HG03378 (cell line): ENCODE data around the gene ZSWIM9.
A peak's percentile ranks its signal among the peaks of the same experiment; 100 is the strongest.

Experiments
- ATAC-seq: cut with Tn5 transposase; IDR thresholded peaks from one replicate; pipeline ENCODE4 v1.9.1; 2021; ENCODE audit warnings: mild to moderate bottlenecking, moderate library complexity; ENCODE audit not compliant: unreplicated experiment

Gene ZSWIM9

DNA sequence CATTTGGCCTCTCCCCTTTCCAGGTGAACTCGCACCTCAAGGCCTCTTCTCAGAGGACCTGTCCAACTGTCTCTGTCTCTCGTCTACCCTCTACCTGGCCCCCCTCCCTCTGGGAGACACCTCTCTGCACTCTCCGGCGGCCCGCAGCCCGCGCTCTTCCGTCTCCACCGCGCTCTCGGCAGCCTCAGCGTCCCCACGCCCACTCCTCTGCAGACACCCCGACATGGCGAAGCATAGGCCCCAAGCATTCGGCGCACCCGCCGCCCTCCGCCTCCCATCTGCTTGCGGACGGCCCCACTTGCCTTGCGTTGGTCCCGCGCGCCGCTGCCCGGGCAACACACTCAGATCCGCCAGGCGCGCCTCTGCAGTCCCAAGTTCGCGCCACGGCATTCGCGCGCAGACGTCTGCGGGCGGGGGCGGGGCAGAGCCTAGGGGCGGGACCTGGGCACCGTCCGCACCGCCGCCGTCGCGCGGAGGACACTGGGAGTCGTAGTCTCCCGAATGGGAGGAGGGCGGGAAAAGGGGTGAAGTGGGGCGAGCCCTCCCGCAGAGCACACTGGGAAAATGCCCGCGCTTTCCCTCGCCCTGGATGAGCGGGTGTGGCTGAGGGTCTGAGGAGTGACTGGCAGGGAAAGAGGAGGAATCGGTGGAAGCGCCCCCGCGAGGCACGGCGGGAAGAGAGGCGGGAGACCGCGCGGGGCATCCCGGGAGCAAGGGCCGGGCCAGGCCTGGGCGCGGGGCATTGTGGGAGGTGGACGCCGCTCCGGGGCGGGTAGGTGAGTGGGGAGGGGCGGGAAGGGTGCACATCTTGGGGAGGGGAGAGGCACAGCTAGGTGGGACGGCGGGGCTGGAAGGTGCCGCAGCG is at the start of gene ZSWIM9, which contains the start of gene LIG1:
Gene ZSWIM9, plus strand, starts transcription at position 742 of the 865 bp plus-strand sequence. CDS start 1,123 bp downstream, outside the sequence.
Gene LIG1, minus strand, starts transcription at position 406 of the 865 bp plus-strand sequence. CDS start 4,778 bp downstream, outside the sequence.
- peak; percentile 65 for ATAC-seq

DNA sequence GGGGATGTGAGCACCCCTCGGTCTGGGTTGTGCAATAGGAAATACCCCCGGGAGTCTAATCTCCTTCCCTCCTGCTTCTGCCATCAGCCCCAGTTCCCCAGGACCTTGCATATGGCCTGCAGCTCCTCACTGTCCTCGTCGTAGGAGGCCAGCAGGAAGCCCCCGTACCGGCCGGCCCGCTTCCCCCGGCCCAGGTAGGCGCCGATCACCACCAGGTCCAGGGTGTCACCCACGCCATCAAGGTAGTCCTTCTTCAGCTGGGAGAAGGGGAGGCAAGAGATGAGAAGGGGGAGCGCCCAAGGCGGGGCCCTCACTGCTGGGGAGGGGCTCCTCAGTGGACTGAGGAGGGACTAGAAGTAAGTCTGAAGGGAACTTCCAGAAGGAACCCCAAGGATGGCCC is 49.4 kb upstream of the ZSWIM9 start:
- no peak for ATAC-seq

DNA sequence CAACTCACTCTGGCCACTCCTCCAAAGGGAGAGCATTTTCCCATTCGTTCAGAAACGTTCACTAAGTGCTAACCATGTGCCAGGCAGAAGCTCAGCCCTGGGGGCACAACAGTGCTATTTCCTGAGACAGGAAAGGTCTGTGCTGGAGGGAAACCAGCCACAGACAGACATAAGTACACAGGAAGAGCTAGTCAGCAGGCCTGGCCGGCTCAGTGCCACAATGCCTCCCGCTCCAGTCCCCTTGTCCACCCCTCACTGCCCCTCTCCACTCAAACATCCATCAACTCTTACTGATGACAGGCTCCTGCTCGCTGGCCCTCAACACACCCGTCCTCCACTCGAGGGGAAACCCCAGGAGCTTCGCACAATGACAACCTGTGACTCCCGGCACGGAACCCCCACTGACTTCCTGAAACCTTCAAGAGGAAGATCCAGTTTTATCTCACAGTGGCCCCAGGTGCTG is 48.5 kb upstream of the ZSWIM9 start:
- ATAC-seq: no peak

DNA sequence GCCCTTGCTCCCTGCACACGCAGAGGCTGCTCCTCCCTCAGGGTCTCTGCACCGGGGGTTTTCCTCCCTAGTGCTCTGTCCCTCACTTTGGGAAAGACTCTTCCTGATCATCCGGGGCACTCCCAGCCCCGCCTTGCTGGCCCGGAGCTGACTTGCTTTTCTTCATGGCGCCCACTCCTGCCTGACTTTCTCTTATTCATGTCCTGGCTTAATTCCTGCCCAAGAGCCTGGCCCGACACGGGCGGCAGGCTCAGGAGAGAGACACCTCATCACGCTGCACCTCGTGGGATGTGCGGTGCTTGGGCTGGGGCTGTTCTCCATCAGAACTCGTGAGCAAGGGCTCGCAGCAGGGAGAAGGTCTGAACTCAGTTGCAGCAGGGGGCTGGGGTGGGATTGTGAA is 48.1 kb upstream of the ZSWIM9 start:
- no peak for ATAC-seq

DNA sequence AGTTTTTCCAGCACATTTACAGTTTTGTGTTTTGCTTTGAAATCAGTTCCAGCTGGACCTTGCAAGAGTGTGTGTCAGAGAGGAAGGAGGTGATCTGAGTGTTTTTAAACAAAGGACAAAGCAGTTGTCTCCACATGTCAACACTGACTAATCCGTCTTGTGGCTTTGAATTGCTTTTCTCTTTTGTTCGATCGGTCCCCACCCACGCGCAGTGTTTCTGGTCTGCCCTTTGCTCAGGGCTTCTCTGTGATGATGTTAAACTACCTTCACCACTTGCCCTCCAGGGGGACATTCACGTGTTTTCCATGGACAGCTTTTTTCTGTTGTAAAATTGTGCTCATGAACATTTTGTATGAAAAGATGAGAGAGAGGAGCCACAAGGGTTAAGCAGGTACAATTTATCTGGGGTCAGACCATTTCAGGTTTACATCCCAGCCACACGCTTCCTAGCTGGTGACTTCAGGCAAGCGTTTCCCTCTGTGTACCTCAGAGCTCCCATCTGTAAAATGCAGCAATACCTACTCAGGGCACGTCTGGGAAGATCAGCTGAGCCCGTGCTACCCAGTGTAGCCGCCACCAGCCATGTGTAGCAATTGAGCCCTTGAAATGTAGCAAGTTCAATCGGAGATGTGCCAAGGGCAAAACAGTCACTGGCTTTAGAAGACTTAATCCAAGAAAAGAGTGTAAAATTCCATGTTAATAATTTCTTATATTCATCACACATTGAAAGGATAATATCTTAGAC is 46.4 kb upstream of the ZSWIM9 start:
- no peak for ATAC-seq

DNA sequence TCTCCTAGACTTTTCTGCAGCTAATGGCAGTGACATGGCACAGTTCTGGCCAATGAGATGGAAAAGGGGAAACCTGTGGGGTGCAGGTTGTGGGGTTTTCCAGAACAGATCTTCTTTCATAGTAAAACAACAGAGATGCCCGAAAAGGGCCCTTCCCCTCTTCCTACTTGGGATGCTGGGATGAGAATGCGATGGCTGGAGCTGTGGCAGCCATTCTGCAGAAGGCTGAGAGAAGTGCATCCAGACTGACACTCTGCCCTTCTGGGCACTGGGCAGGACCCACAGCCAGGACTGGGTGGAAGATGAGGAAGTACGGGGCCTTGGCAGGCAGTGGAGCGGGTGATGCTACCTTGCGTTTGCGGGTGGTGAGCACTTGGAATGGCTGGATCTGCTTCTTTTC is 42.9 kb upstream of the ZSWIM9 start:
- ATAC-seq: no peak

DNA sequence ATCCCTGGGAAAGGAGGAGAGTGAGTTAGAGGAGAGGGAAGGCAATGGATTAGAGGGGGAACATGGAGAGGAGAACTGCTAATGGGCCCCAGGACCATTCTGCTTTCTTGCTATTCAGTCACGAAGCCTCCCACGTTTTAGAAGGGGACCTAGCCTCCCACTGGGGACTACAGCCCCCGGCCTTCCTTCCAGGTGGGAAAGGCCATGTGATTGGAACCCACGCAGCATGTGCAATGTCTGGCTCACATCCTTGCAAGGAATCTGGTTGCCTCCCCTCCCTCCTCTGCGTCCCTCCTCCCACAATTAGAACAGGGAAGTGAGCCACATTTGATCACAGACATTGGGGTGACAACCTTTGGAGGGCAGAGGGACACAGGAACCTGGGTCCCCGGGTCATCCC is 37.4 kb upstream of the ZSWIM9 start:
- no peak for ATAC-seq

DNA sequence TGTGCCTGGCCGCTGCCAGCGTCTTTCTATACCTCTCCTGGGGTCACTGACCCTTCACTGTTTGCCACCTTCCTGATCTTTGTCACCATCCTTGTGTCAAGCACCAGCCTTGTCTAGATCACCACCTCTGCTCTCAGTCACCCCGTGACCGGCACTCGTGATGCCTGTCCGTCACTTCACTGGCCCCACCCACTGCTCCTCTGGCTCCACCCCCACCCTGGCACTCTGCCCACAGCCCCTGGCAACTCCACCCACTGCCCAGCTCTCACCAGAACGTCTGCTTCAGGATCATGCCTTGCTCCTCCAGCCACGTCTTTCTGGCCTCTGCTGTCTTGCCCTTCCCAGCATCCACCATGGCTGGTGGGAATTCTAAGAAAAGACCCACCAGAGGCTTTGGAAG is 35.1 kb upstream of the ZSWIM9 start:
- ATAC-seq: no peak

DNA sequence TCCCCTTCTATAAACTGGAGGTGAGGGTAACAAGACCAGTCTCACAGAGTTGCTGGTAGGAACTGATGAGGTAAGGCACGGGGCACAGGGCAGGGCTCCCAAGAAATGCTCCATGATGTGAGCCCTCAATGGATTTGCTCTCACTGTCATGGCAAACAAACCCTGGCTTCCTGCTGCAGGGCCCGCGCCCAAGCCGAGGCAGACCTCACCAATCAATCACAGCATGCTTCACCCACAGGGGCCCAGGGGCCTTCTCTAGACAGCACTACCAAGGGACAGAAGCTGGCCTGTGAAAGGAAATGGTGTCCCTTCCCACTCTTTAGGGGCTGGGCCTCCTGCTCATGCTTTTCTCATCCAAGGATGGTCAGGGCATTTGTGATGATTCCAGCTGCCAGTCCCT is 33.9 kb upstream of the ZSWIM9 start:
- no peak for ATAC-seq

DNA sequence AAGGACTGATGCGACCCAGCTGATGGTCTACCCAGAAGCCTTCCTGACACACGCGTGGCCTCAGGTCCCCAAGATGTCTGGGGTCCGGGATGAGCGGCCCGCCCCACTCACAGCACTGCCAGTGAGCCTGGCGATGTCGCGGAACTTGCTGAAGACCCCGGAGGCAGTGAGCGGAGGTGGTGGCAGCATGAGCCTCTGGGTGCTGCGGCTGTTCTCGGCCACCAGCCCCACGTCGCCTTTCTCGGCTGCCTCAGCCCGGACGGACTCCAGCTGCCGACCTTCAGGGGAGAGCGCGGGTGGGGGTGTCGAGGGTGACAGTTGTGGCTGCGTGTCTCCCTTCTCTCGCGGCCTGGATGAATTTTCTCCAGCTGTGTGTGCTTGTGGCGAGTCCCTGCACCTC is 33.1 kb upstream of the ZSWIM9 start:
- no peak for ATAC-seq

DNA sequence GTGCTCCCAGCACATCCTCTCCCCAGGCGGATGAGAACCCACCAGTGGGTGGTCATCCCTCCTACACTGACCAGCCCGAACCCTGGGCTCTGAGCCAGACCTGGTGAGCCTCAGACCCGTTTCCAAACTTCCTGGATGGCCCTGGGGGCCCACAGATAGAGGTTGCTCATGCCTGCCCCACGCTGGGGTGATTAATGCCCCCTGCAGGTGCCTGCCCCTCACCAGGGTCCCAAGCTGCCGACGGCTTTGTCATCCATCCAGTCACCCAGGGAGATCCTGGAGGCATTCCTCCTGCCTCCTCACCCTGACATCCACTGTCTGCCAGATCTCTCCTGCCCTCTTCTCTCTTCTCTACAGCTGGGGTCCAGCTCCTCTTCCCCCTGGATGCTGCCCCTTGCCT is 31.4 kb upstream of the ZSWIM9 start:
- no peak for ATAC-seq

DNA sequence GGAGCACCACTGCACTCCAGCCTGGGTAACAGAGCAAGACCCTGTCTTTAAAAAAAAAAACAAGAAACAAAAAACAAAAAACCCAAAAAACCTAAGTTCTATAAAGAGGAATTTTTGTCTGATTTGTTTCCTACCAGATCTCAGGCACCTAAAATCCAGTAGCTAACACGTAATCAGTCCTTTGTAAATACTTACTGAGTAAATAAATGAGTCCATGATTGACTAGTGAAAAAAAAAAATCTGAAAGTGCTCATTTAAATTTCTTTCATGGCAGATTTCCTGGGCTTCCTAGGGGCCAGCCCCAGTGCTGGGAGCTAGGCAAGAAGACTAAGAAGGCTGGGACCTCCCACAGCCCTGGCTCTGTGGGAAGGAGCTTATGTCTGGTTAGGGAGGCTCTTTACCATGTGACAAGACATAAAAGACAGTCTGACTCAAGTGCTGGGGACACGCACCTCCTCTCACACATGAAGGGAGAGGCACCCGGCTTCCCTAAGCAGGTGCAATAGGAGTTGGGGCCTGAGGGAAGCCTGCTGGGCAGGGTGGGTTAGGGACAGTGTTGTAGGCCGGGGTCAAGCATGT is 22.8 kb upstream of the ZSWIM9 start:
- ATAC-seq: no peak

DNA sequence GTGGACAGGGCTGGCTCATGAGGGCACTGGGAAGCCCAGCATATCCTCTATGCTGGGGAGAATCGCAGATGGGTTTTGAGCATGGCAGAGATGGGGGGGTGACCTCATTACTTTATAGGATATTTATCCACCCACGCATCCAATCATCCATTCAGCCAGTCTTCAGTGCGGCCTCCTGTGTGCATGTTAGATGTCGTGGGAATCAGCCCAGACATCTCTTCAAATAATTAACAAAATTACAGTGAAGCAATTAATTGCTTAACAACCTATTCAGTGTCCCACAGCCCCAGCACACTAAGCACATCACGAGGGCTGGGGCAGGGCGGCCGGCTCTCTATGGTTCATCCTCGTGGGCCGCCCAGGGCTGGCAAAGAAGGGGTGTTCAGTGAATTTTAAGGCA is 21.9 kb upstream of the ZSWIM9 start:
- no peak for ATAC-seq

DNA sequence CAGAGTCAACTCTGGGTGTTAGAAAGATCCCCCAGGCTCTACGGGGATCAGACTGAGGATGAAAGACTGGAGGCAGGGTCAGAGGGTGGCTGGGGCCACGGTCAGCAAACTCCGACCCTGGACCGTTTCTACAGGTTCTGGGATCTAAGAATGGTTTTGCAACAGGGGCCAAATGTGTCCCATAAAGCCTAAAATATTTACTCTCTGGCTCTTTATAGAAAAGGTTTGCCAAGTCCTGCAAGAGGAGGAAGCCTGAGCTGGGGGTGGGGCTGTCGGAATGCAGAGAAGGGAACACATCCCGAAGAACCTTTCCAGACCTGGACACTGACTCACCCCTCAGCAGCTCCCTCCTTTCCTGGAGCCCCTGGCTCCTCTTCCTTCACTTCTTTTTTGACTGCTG is 21.1 kb upstream of the ZSWIM9 start:
- ATAC-seq: no peak

DNA sequence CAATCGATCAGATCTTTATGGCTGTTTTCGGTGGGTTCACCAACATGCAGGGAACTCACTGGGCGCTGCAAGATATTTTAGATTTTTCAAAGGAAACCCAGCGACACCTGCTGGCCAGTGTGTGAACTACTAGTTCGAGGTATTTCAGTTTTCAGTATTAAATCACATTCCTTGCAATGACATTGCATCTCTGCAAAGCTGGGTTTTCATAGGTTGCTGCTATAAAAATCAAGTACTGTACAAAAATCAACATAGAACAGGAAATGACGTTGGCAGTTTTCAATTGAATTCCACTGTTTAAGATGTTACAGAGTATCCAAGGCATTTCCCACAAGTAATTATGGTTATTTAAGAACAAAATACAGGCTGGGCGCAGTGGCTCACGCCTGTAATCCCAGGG is 17.9 kb upstream of the ZSWIM9 start:
- no peak for ATAC-seq

DNA sequence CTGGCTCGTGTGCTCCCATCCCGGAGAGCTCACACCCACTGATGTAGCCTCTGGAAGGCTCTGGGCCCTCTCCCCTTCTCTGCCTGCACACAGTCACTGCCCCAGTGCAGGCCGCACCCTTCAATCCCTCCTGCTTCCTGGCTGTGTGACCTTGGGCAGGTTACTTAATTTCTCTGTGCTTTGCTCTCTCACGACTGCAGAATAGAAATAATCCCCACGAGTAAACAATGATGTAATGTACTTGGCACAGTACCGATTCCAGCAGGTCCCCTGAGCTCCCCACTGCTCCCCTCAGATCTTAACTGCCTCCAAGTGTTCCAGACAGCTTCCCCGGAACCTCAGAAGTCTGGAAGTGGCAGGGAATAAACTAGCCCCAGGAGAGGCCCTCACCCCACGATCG is 16.5 kb upstream of the ZSWIM9 start:
- no peak for ATAC-seq

DNA sequence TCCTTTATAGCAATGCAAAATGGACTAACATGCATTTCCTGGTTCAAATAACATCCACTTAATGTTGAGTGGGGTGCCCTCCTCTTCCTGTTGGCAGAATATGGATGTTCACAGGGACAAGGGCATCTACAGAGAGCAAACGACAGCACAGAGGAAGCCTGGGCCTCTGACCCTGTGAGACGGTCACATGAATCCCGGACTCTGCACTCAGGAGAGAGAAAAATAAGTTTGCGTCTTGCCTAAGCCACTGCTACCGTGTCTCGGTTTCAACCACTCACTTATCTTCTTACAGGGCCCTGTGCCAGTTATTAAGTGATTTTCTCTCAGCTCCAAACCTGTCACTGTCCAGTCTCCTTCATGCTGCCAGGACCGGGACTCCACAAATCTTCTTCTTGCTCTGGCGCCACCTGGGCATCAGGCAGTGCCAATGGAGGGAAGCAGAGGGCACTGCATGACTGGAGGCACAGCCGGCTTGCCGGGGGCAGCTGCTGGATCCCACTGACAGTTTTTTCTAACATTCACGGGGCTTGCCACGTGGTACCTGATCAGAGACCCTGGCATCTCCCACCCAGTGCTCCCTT is 12.2 kb upstream of the ZSWIM9 start:
- ATAC-seq: no peak

DNA sequence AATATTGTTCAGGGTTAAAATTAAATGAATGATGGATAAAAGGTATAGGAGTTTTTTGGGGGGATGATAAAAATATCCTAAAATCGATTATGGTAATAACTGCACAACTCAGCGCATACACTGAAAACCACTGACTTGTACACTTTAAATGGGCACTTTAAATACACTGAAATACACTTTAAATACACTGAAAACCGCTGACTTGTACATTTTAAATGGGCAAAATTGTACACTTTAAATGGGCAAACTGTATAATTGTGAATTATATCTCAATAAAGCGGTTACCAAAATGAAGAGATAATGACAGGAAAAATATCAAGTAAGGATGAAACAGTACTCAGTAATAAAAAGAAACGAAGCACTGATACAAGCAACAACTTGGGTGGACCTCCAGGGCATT is 1.8 kb upstream of the ZSWIM9 start:
- no peak for ATAC-seq

DNA sequence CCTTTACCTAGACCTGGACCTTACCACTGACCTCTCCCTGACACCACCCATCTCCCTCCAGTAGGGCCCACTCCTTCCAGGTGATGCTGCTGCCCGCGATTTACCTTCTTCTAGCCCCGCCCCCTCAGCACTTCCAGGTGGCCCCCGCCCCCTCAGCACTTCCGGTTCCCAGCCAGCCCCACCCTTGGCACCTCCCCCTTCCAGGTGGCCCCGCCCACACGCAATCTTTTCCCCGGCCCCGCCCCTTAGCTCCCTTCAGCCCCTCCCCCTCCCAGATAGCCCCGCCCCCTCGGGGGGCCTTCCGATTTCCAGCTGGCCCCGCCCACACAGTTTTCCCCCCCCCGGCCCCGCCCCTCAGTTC is 922 bp upstream of the ZSWIM9 start:
- ATAC-seq: no peak

DNA sequence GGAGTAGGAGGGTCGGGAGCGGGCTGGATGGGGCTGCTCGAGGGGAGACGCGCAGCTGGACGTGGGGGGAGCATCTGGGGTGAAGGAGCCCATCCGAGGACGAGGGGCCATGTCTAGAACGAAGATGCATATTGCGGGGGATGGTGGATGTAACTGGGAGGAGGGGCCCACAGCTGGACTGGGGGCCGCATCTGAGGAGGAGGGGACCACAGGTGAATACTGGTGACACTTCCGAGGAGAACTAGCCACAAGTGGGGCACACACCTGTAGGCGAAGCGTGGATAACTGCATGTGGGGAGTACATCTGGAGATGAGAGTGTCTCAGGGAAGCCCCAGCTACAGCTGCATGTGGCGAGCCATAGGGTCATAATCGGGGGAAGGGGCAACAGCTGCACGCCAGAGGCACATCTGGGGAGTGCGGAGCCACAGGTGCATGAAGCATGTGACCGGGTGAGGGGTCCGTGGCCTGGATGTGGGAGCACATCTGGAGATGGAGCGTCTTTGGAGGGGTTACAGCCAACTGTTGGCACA is 402 bp downstream of the ZSWIM9 start:
- no peak for ATAC-seq

DNA sequence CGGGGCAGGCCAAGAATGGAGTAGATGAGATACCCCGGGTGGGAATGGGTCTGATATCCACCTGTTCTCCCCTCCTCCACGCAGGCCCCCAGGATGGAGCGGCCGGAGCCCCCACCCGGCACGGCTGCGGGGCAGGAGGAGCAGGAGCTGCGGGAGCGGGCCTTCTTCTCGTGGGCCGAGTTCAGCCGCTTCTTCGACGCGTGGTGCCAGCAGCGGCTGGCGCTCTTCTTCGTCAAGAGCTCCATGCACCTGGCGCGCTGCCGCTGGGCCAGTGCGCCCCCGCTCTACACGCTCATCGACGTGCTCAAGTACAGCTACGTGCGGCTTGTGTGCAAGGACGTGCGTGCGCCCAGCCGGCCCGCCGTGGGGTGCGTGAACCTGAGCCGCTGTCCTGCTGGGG is 1.2 kb downstream of the ZSWIM9 start:
- ATAC-seq: no peak
